Body of pancreas (tissue), 4 donors: ENCODE measurements around the gene NEDD4L.

Experiments used
- CTCF ChIP-seq, 7 experiments: fragments of 450-650 bp in 4 of 7; fragments of 200-600 bp in 3 of 7; sonication (generic) in 3 of 7; IDR thresholded peaks; one replicate each; pipeline ENCODE4 v1.5.1; 2016 to 2019; ENCODE audit warnings: antibody characterized with exemption in 7 of 7
- POLR2A ChIP-seq, 3 donors: fragments of 450-650 bp; IDR thresholded peaks; one replicate each; pipeline ENCODE4 v1.6.1; 2016; ENCODE audit warnings: antibody characterized with exemption in 3 of 3, mild to moderate bottlenecking in 2 of 3

GRCh38 chr18:58431215-58431614, 387.2 kb downstream of the NEDD4L start:
- no peak for TF ChIP-seq CTCF (IDR thresholded peaks at IDR 0.05)
- no peak for TF ChIP-seq POLR2A (IDR thresholded peaks at IDR 0.05)
